Neural crest cell (in vitro differentiated cells): ENCODE data around the gene LIN7A. TPM values are rescaled to one million over a fixed set of nuclear protein-coding genes. Genes with fewer than 3 reads are reported as not detected.

Experiments used
- DNase-seq: peaks from one replicate; pipeline ENCODE4 v3.0.0; 2021; ENCODE audit warnings: low read depth, mixed read lengths, low spot score
- H3K27ac Mint-ChIP-seq: one replicate; pipeline ENCODE4 v1.8.0; 2021; ENCODE audit warnings: mild to moderate bottlenecking, mixed read lengths; ENCODE audit not compliant: unreplicated experiment
- H3K27me3 Mint-ChIP-seq: 2 replicates; pipeline ENCODE4 v1.8.0; 2021; ENCODE audit warnings: low read depth, mild to moderate bottlenecking, mixed read lengths
- H3K36me3 Mint-ChIP-seq: 2 replicates; pipeline ENCODE4 v1.8.0; 2021; ENCODE audit warnings: low read depth, mild to moderate bottlenecking, mixed read lengths
- H3K4me1 Mint-ChIP-seq: 2 replicates; pipeline ENCODE4 v1.8.0; 2021; ENCODE audit warnings: mixed read lengths
- H3K4me3 Mint-ChIP-seq: one replicate; pipeline ENCODE4 v1.8.0; 2021; ENCODE audit warnings: mild to moderate bottlenecking, mixed read lengths
- H3K9me3 Mint-ChIP-seq: 2 replicates; pipeline ENCODE4 v1.8.0; 2021; ENCODE audit warnings: mixed read lengths
- total RNA-seq: library from RNA; stranded (reverse); gene quantifications from 2 replicates; pipeline ENCODE4 v1.2.1, GENCODE V29; 2021
- TF ChIP-seq, protein P1 (sequence below): fragments of 200-600 bp; sonication (generic); conservative IDR thresholded peaks from 2 replicates; pipeline ENCODE4 v1.5.0; 2021; ENCODE audit warnings: antibody characterized with exemption, mild to moderate bottlenecking

The LIN7A gene
- total RNA-seq, 1 donor from 2014 or later = 5.8 TPM

DNA sequence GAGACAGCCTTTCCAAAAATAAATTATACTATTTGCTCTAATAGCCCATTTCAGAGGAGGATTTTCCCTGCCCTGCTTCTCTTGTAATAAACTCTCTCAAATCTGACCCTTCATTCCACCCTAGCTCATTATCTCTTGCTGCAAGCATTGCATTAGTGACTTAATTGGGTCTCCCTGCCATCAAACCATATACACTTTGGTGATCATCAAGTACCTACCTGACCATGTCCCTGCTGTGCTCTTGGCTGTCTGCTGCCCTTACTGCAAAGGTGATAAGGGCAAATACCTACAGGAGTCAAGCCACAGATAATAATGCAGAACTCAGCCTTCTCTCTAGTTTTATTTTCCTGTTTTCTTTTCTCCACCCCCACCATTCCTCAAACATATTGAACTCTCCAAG, 88.4 kb downstream of the LIN7A start:
- Mint-ChIP-seq H3K4me1 (no peaks in the 10 kb centered on the region), H3K27me3 (no peaks in the 10 kb centered on the region), H3K27ac (no peak overlapping the region), H3K36me3 (no peaks in the 10 kb centered on the region), H3K4me3 (no peak overlapping the region), H3K9me3 (no peaks in the 10 kb centered on the region)
- no peak for DNase-seq
- TF ChIP-seq, protein P1, sequence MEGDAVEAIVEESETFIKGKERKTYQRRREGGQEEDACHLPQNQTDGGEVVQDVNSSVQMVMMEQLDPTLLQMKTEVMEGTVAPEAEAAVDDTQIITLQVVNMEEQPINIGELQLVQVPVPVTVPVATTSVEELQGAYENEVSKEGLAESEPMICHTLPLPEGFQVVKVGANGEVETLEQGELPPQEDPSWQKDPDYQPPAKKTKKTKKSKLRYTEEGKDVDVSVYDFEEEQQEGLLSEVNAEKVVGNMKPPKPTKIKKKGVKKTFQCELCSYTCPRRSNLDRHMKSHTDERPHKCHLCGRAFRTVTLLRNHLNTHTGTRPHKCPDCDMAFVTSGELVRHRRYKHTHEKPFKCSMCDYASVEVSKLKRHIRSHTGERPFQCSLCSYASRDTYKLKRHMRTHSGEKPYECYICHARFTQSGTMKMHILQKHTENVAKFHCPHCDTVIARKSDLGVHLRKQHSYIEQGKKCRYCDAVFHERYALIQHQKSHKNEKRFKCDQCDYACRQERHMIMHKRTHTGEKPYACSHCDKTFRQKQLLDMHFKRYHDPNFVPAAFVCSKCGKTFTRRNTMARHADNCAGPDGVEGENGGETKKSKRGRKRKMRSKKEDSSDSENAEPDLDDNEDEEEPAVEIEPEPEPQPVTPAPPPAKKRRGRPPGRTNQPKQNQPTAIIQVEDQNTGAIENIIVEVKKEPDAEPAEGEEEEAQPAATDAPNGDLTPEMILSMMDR = no peak

DNA sequence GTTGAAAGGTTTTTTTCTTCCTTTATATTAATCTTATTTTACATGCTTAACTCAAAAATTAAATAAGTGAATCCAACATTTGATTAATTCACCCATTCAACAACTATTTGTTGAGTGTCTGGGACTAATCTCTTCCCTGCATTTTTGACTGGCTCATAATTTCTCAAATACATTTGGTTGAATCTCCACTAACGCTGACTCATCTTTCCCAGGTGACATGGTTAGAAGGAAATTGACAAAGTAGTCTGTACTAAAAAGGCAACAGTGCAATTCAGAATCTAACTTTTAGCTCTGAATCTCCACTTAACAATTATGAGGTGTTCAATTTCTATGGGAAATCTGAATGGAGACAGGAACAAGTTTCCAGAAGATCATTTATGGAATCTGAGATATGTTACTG, 88.9 kb downstream of the LIN7A start:
- Mint-ChIP-seq H3K4me3 (no peak overlapping the region), H3K36me3 (no peaks in the 10 kb centered on the region), H3K9me3 (no peaks in the 10 kb centered on the region), H3K27ac (no peak overlapping the region), H3K27me3 (no peaks in the 10 kb centered on the region), H3K4me1 (no peaks in the 10 kb centered on the region)
- DNase-seq = no peak
- TF ChIP-seq, protein P1 = no peak

DNA sequence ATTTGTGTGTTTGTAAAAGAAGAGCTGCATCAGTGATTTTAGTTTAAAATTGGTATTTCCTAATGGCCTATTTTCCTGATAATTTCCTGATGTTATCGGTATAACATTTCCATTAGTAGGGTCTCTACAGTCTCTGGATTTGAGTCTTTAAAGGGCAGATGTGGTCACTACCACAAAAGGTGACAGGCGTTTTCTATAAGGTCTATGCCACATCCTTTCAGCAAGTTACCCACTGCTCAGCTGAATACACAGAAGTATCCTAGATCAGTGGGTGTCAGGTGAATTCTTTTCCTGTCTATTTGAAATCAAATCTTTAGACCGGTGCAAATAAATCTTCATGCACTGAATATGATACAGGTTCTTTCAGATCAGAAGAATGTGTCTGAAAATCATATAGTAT, 90.2 kb downstream of the LIN7A start:
- Mint-ChIP-seq H3K9me3 (no peaks in the 10 kb centered on the region), H3K4me3 (no peak overlapping the region), H3K36me3 (no peaks in the 10 kb centered on the region), H3K27me3 (no peaks in the 10 kb centered on the region), H3K27ac (no peak overlapping the region), H3K4me1 (no peaks in the 10 kb centered on the region)
- no peak for DNase-seq
- TF ChIP-seq, protein P1 = no peak

DNA sequence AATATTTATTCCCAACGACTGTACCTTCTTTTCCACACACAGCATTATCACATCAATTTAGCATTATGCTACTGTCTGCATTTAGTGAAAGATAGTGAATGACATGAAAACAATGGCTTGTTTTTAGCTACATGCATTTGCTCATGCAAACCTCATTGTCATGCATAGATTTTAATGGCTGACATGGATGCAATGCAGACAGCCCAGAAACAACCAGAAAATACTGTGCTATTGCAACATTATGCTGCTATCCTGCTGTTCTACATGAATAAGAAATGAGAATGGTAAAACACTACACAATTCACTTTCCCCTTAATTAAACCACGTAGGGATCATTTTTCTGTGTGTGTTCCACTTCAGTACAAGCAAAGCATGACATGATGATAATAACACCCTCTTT, 90.8 kb downstream of the LIN7A start:
- H3K36me3 Mint-ChIP-seq = no peaks in the 10 kb centered on the region
- DNase-seq = no peak
- no peaks in the 10 kb centered on the region for H3K27me3 Mint-ChIP-seq
- H3K4me3 Mint-ChIP-seq = no peak overlapping the region
- no peaks in the 10 kb centered on the region for H3K9me3 Mint-ChIP-seq
- no peaks in the 10 kb centered on the region for H3K4me1 Mint-ChIP-seq
- H3K27ac Mint-ChIP-seq = no peak overlapping the region
- TF ChIP-seq, protein P1 = no peak

DNA sequence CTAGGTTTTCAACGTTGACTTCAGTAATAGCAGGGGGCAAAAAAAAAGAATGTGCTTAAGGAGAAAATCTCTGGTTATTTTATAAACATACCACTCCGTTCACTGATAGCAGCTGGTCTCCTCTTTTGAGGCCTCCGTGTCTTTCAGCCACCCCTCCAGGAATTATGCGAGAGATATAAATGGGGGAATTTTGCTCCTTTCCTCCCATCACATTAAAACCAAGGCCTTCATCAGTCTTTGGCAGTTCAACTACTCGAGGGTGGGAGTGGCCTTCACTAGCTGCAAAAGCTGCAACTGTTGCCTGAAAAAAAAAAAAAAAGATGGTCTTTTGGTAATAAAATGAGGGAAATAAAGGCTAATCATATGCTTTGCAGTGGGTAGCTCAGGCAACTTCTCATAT, 92.1 kb downstream of the LIN7A start:
- no peaks in the 10 kb centered on the region for H3K36me3 Mint-ChIP-seq
- H3K4me3 Mint-ChIP-seq = no peak overlapping the region
- H3K27ac Mint-ChIP-seq = no peak overlapping the region
- DNase-seq = no peak
- TF ChIP-seq, protein P1 = no peak
- no peaks in the 10 kb centered on the region for H3K27me3 Mint-ChIP-seq
- no peaks in the 10 kb centered on the region for H3K9me3 Mint-ChIP-seq
- H3K4me1 Mint-ChIP-seq = no peaks in the 10 kb centered on the region

DNA sequence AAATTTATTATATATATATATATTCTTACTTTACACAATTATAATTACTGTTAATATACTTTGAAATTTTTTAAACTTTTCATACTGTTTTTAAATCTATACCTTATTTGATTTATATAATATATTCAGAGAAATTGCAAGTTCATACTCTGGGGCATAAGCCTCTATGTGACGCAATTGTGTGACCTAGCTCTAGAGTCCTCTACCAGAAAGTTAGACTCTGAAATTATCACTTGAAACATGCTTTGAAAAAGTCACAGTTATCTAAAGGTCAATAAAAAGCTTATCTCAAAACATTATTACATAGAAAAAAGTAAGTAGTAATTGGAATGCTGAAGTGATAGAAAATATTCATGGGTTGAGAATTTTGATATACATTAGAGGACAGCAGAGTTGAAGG, 93.8 kb downstream of the LIN7A start:
- TF ChIP-seq, protein P1 = no peak
- no peaks in the 10 kb centered on the region for H3K9me3 Mint-ChIP-seq
- no peak overlapping the region for H3K27ac Mint-ChIP-seq
- no peaks in the 10 kb centered on the region for H3K4me1 Mint-ChIP-seq
- no peak for DNase-seq
- no peaks in the 10 kb centered on the region for H3K36me3 Mint-ChIP-seq
- H3K4me3 Mint-ChIP-seq = no peak overlapping the region
- no peaks in the 10 kb centered on the region for H3K27me3 Mint-ChIP-seq
